ENCODE measurements around the gene PRKCH.

Gene PRKCH

DNA sequence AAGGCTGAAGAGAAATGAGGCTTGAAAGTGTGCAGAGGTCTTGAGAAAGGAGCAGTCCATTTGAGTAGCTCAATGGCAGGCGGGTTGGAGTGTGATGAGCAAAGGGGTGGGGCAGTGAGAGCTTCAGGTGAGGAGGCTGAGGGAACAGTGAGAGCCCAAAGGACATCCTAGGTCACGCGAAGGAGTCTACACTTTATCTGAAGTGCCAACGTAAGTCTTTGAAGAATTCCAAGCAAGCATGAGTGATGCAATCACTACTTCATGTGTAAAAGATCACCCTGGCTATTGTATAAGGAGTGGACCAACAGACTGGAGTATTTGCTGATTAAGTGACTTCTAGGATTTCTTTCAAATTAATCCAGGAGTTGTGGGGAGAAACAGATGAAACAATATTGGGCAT, 214.1 kb downstream of the PRKCH start:
- H3K27ac ChIP-seq: no peak overlapping the region
- TF ChIP-seq ZFX (IDR thresholded peaks at IDR 0.05; ENCODE audit: borderline replicate concordance): no peak
- TF ChIP-seq, protein P1, sequence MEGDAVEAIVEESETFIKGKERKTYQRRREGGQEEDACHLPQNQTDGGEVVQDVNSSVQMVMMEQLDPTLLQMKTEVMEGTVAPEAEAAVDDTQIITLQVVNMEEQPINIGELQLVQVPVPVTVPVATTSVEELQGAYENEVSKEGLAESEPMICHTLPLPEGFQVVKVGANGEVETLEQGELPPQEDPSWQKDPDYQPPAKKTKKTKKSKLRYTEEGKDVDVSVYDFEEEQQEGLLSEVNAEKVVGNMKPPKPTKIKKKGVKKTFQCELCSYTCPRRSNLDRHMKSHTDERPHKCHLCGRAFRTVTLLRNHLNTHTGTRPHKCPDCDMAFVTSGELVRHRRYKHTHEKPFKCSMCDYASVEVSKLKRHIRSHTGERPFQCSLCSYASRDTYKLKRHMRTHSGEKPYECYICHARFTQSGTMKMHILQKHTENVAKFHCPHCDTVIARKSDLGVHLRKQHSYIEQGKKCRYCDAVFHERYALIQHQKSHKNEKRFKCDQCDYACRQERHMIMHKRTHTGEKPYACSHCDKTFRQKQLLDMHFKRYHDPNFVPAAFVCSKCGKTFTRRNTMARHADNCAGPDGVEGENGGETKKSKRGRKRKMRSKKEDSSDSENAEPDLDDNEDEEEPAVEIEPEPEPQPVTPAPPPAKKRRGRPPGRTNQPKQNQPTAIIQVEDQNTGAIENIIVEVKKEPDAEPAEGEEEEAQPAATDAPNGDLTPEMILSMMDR (IDR thresholded peaks at IDR 0.05): no peak

DNA sequence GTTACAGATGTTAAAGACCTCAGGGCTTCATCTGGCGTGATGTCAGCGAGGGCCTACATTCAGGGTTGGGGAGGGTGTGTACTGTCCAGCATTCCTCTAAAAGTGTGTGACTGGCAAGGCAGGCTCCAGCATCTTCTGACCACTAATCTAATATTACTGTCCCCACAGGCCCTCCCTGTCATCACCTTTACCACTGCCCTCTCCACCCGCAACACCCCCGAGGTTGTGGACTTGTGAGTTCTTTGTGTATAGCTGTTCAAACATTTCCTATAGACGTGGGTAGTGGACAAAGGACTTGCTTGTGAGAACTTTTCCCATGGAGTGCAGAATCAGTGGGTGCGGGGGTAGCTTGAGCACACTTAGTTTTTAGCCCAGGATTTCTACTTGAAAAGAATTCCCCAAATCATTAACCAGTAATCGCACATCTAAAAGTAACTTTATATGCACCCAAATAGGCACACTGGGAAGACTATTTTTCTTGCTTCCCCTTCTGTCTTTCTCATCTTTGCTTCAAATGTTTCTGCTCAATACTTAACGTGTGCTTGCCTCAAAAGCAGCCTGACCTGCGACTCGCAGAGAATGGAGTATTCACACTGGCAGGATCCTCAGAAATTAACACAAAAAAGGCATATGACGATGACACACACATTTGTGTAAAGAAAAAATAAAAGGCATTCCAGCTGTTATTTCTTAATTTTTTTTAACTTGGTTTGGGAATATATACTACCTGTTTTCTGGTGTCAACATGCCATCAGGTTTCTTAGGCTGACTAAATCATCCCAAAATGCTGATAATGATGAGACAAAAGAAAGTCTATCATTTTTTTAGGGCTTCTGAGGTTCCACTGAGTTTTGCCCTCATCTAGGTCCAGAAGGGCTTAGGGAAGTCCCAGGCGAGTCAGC, 215.5 kb downstream of the PRKCH start:
- peak overlapping the region; percentile 73 for H3K27ac ChIP-seq
- TF ChIP-seq, protein P1 (IDR thresholded peaks at IDR 0.05): no peak

DNA sequence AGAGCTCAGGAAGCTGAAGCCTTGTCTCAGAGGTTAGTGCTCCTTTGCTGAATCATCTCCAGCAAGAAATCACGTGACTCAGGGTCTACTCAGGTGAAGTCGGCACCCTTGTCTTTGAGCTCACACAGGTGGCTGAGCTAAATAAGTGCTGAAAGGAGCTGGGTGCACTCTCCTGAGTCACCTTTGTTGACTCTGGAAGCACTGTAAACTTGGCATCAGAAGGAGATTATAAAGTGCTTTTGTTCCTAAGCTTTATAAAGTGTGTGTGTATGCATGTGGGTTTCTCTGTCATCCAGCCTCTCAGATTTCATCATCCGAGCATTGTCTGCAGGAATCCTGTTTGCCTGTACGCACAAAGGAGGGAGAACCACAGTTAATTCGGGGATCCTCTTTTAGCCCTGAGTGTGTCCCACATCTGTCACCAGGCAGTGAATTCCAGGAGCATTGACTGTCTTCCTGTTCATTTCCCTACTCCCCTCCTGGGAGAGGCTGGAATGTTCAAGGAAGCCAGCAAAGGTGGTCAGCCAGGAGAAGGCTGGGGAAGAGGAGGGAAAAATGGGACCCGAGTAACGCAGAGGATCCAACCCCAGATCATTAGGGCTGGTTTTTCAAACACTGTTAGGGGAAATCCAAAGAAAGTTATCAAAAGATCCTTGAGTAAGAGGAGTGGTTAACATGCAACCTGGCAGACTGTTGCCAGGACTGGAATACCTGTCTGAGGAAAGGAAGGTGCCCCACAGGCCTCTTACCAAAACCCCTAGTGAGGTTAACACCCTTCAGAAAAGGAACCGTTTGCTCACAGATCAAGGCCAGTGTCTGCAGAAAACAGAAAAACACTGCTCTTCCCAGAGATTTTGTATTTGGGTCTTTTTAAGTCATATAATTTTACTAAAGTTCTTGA, 216.4 kb downstream of the PRKCH start:
- TF ChIP-seq, protein P1 (IDR thresholded peaks at IDR 0.05): no peak
- TF ChIP-seq ZFX (IDR thresholded peaks at IDR 0.05; ENCODE audit: borderline replicate concordance): no peak
- H3K27ac ChIP-seq: peak overlapping the region; percentile 73

DNA sequence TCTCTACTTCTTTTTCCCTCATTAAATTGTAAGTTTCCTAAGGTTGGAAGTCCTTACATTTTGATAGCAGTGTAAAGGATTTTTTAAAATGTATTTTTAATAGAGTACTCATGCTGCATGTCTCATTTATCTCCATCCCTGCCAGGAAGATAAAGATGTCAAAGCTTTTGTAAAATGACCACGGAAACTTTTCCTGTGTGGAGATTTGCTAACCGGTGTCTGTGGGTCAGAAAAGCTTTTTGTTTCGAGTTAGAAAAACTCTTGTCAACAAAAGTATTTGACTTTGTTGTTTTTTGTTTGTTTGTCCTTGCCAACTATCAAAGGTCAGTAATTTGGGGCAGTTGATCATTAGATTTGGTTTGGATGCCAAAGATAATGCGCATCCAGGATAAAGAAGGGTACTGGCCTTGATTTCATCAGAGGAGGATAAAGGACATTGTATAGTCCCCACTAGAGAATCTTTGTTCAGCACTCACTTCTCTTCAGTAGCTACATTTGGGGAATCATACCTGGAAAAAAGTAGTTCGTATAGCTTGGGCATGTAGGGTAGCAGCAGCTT, 217.2 kb downstream of the PRKCH start:
- peak overlapping the region; percentile 73 for H3K27ac ChIP-seq
- TF ChIP-seq ZFX (IDR thresholded peaks at IDR 0.05; ENCODE audit: borderline replicate concordance): no peak
- TF ChIP-seq, protein P1 (IDR thresholded peaks at IDR 0.05): no peak

DNA sequence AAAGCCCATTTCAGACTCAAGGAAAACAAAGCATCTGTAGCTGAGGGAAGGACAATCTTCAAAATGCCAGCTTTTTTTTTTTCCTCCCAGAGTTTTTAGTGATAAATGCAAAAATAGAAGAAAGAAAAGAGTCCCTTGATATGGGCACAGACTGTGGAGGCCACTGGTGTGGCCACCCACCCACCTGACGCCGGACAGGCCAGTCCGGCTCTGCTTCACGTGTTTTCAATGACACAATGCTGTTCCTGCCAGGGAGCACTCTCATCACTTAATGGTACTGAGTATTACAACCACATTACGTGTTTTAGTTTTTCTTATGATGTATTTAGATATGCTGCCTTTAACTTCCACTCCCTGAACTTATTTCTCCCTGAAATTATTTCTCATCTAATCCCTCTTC, 218.3 kb downstream of the PRKCH start:
- no peak overlapping the region for H3K27ac ChIP-seq

DNA sequence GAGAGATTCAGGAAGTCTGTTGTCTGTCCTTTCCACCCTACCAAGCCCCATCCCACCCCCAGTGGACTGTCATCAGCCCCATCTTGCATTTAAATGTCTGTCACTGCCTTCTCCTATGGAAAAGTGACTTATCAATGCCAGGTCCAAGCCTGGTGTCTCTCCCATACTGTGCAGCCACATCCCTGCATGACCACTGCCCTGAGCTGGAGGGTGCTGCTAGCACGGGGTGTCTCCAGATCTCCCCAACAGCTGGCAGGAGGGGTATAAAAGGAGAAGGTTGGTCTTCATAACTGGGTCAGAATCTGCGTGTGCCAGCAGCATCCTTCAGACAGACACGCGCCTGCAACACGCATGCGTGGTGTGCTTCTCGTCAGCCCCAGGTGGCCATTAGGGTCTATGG, 219.6 kb downstream of the PRKCH start:
- no peak for TF ChIP-seq ZFX (IDR thresholded peaks at IDR 0.05; ENCODE audit: borderline replicate concordance)
- TF ChIP-seq, protein P1 (IDR thresholded peaks at IDR 0.05): no peak
- H3K27ac ChIP-seq: no peak overlapping the region

More for the DNA sequence above, 218.3 kb downstream of the PRKCH start:
- no peak for TF ChIP-seq ZFX (IDR thresholded peaks at IDR 0.05; ENCODE audit: borderline replicate concordance)
- TF ChIP-seq, protein P1 (IDR thresholded peaks at IDR 0.05): no peak

Data from 22Rv1 (cell line).